SKM-1 (cell line): Measurements from ENCODE around the gene GRIN3B.

Experiments used
- DNase-seq: peaks from one replicate; lab custom pipeline; 2025; ENCODE audit not compliant: unreplicated experiment; lab: John Stamatoyannopoulos, UW

The GRIN3B gene

DNA sequence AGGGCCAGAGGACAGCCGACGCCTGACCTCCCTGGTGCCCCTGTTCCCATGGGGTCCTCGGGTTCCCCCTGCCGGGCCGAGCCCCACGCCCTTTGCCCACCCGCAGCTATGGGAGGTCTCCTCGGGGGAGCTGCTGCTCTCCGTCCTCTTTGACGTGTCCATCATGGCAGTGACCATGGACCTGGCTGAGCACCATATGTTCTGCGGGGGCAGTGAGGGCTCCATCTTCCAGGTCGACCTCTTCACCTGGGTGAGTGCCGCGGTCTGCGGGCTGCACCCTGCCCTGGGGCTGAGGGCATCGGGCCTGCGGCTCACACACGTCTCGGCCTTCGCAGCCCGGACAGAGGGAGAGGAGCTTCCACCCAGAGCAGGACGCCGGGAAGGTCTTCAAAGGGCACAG lies 9.5 kb upstream of the GRIN3B start:
- DNase-seq, result no peak

DNA sequence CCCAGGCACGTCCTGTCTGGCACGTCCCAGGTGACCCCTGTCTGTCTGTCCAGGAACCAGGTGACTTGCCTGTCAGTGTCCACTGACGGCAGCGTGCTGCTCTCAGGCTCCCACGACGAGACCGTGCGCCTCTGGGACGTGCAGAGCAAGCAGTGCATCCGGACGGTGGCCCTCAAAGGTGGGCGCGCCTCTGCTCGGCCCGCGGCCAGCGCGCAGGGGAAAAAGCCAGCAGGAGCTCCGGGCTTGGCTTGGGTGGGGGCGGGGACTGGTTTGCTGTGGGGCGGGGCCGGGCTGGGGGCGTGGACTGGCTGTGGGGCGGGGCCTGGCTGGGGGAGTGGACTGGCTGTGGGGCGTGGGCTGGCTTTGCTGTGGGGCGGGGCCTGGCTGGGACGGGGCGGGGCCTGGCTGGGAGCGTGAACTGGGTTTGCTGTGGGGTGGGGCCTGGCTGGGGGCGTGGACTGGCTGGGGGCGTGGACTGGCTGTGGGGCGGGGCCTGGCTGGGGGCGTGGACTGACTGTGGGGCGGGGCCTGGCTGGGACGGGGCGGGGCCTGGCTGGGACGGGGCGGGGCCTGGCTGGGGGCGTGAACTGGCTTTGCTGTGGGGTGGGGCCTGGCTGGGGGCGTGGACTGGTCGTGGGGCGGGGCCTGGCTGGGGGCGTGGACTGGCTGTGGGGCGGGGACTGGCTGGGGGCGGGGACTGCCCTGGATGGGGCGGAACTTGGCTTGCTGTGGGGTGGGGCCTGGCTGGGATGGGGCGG lies 8.9 kb upstream of the GRIN3B start:
- DNase-seq, result peak; percentile 49

DNA sequence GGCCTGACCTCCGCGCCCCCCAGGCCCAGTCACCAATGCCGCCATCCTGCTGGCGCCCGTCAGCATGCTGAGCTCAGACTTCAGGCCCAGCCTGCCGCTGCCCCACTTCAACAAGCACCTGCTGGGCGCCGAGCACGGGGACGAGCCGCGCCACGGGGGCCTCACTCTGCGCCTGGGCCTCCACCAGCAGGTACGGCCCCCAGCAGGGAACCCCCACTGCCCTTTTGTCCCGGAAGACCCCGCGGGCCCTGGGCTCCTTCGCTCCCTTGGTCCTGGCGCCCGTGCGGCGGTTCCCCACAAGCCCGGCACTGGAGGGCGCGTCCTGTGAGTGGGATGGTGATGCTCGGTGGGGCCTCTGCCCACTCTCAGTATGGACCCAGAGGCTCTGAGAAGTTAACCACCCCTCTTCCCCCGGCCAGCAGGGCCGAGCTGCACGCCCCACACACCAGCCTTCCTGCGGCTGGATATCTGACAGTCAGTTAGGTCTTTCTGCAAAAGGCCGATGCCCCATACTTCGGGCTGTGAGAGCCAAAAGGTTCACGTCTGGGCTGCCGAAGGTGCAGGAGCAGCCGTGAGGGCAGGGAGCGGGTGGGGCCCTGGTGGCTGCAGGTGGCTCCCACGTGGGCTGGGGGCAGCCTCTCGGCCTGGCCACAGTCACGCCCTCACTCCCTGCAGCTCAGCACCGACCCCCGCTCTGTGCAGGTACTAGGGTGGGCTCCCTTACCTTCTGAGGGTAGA lies 8.1 kb upstream of the GRIN3B start:
- no peak for DNase-seq

DNA sequence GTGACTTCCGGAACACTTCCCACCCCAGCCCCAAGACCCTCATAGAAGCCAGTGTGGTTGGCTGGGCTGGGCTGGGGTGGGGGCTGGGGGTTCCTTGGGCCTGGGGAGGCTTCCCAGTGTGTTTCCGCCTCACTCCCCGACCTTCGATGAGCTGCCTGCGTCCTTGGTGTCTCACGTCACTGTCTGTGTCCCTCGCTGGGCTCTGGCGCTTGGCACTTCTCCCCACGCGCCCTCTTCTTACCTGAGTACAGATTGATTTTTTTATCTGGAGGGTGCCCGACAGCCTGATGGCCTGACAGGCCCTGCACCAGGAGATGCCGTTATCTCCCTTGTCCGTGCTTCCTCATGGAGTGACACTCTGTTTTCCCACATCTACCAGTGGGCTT lies 7.6 kb upstream of the GRIN3B start:
- no peak for DNase-seq

DNA sequence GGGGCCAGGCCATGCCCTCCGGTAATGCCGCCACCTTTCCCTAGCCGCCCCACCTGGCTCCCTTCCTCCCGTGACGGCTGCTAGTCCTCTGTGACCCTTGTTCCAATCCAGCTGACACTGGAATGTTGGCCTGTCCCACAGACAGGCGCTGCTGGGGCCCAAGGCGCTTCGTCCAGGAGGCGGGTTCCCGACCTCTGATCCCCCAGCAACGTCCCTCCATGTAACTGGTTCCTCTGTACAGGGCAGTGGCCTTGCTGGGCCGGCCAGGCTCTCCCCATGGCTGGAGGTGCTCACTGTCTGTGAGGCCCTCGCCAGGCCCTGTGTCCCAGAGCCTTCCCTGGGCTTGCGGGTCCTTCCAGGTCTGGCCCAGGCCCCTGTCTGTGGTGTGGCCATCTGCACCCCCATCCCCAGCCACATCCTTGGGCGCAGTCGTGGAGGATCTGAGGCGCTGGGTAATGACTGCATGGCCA lies 6.8 kb upstream of the GRIN3B start:
- DNase-seq, result no peak

DNA sequence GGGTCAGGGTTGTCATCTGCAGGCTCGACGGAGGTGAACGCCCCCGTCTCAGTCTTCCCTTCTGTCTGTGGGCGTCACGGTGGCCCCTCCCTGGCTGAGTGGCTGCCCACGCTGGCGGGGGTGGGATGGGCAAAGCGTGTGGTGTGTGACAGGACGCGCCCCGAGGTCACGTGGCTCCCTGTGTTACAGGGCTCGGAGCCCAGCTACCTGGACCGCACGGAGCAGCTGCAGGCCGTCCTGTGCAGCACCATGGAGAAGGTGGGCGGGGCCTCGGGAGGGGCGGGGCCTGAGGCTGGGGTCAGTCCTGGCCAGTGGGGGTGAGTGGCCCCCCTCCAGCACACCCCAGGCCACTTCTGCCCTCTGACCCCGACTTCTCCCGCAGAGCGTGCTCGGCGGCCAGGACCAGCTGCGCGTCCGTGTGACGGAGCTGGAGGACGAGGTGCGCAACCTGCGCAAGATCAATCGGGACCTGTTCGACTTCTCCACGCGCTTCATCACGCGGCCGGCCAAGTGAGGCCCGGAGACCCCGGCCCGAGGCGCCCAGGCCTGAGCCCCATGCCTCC lies 6.3 kb upstream of the GRIN3B start:
- DNase-seq, result no peak

DNA sequence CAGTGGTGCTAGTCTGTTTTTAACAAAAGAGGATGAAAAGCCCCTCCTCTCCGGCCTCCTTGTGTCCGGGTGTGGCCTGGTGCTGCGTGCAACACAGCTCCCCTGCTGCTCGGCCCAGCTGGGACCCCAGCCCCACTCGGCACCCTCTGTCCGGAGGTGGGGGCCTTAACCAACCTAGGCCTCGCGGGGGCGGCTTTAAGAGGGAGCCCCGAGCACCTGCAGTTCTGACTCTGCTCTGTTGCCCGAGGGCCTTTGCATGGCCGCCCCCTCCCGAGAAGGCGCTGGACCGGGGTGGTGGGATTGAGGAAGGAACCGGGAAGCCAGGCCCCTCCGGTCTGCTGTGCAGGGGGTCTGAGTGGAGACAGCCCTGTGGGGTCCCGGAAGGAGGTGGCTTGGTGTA lies 5.7 kb upstream of the GRIN3B start:
- no peak for DNase-seq

DNA sequence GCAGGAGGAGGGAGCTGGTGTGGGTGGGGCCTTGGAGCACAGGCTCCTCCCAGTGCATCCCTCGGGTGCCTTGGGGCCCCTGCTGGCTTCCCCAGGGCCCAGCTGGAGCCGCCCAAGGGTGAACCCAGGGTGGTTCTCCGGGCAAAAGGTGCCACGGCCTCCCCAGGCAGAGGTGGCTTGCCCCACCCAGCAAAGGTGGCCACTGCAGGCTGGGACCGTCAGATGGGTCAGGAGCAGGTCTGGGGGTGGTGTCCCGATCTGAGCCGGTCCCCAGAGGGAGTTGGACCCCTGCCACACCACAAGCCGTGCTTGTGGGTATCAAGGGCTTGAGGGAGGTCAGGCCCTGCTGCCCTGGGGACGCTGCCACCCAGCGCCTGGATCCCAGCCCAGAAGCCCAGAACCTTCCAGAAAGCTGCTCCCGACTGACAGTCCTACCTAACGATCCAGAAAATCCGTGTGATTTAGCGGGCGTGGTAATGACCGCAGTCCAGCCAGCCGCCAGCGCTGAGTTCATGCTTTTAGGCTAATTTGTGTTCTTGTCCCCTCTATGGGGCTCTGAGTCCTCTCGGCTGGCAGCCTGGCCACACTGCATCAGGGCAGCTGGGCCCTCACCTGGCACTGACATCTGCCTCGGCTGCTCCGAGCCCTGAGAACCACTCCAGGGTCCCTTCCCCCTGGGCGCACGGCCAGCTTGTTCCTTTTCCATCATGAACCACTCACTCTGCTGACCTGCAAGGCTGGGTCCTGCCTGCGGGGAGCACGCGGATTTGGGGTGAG lies 5.0 kb upstream of the GRIN3B start:
- DNase-seq, result no peak

DNA sequence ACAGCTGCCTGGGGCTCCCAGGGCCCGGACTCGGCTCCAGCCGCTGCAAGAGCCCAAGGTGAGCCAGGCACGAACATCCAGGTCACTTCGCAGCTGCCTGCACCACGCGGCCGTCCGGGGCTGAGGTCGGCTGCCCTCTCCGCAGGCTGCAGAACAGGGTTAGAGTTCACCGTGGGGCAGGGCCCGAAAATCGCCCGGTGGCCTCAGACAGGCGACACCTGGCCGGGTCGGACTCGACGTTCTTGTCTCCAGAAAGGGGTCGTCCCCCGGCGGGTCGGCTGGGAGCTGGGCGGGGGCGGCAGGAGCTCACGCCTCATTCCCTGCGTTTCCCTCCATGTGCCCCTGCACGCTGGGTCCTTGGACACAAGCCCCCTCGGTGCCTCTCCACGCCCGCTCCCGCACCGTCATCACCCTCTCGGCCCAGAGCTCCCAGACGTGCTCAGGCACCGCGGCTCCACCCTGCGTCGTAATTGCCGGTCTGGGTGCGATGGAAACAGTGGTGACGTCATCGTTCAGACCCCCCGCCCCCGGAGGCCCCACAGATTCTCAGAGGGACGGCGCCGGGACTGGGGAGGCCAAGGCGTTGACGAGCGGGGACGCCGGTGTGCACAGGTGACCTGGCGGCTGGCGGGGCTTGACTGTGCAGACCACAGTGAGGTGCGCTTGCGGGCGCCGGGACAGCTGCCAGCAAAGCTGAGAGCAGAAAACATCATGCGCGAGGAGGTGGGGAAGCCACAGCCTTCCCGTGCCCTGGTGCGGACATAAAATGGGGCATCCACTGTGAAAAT lies 4.0 kb upstream of the GRIN3B start:
- DNase-seq, result no peak

DNA sequence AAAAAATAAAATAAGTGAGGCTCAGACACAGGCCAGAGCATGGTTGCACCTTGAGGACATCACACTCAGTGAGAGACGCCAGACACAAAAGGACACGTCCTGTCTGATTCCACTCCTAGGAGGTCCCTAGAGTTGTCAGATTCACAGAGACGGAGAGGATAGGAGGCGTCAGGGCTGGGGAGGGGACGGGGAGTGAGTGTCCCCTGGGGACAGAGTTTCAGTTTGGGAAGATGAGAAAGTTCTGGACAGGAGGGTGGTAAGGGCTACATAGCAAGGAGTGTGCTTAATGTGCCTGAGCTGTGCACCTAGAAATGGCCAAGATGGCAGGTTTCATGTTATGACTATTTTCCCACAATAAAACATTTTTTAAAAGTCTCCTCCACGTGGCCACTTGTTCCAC lies 2.2 kb upstream of the GRIN3B start:
- no peak for DNase-seq

DNA sequence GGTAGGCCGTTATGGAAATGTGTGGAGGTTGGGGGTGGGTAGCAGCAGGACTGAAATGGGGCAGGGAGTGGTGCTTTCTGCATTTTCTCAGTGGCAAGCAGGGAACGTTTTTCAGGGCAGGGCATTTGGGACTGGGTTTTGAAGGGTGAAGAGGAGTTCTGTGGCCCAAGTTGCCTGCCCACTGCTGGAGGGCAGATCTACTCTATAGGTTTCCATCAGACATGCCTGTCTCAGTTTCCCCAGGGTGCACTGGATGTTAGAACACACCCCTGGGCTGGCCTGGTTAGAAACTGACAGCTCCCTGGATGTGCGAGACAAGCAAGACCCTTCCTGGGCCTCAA lies 870 bp upstream of the GRIN3B start:
- no peak for DNase-seq

DNA sequence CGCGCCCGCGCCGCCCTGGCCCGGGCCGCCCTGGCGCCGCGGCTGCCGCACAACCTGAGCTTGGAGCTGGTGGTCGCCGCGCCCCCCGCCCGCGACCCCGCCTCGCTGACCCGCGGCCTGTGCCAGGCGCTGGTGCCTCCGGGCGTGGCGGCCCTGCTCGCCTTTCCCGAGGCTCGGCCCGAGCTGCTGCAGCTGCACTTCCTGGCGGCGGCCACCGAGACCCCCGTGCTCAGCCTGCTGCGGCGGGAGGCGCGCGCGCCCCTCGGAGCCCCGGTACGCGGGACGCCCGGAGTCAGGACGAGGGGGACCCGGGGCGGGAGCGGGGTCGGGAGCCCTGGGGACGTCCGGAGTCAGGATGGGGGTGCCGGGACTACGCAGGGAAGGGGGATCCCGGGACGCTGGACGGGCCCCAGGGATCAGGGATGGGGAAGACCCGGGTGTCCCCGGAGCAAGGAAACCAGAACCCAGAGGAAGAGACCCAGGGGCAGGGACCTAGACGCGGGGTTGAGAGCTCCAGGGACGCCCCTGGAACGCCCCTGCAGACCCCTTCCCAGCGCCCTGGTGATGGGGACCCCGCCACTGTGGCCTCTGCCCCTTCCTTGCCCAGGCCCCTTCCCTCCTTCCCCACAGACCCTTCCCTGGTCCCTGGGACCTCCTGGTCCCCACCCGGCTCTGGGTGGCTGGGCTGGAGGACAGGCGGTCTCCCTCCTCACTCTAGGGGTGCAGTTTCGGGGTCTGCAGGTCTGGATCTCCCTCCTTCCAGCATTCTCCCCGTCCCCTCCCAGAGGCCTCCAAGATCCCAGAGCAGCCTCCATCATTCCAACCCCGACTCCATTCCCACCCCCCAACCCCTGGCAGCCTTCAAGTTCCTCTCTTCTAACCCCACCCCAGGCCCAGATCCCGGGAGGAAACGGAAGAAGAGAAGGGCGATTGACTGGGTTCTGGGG lies 645 bp downstream of the GRIN3B start:
- no peak for DNase-seq

DNA sequence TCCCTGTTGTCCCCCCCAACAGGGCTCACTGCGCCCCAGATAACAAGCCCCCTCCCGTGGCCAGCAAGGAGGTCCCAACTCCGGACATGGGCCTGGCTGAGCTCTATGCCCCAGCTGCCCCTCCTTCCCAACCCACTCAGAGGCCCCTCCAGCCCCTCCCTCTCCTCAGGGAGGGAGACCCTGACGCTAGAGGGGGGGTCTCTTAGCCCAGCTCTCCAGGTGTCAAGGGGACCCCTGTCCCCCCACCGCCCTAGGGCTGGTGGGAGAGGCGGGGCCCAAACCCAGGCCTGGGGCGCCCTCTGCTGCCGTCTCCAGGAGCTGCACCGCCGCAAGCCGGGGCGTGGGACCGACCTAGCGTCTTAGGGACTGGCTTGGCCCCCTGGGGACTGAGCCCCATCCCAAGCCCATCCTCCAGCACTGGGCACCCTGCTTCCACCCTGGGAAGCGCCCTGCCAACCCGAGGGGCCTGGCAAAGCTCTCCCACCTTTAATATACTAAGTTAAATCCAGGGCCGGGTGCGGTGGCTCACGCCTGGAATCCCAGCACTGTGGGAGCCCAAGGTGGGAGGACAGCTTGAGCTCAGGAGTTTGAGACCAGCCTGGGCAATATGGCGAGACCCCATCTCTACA lies 1.4 kb downstream of the GRIN3B start:
- DNase-seq, result peak; percentile 17

DNA sequence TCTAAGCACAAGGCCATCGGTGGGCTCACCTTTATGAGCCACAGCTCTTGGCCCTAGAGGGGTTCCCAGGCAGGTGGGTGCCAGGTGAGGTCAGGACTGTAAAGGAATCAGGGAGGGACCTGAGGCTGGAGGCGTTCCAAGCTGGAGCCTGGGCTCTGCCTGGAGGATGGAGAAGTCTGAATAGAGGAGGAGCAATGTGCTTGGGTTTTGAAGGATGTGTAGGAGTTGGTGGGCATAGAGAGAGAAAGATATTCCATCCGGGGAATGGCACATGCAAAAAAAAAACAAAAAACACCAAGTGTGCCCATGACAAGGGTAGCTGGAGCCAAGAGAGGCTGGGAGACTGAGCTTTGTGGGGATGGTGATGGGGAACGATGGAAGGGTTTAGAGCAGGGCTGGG lies 2.4 kb downstream of the GRIN3B start:
- DNase-seq, result no peak

DNA sequence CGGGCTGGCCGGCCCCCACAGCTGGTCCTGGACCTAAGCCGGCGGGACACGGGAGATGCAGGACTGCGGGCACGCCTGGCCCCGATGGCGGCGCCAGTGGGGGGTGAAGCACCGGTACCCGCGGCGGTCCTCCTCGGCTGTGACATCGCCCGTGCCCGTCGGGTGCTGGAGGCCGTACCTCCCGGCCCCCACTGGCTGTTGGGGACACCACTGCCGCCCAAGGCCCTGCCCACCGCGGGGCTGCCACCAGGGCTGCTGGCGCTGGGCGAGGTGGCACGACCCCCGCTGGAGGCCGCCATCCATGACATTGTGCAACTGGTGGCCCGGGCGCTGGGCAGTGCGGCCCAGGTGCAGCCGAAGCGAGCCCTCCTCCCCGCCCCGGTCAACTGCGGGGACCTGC lies 3.1 kb downstream of the GRIN3B start:
- no peak for DNase-seq

DNA sequence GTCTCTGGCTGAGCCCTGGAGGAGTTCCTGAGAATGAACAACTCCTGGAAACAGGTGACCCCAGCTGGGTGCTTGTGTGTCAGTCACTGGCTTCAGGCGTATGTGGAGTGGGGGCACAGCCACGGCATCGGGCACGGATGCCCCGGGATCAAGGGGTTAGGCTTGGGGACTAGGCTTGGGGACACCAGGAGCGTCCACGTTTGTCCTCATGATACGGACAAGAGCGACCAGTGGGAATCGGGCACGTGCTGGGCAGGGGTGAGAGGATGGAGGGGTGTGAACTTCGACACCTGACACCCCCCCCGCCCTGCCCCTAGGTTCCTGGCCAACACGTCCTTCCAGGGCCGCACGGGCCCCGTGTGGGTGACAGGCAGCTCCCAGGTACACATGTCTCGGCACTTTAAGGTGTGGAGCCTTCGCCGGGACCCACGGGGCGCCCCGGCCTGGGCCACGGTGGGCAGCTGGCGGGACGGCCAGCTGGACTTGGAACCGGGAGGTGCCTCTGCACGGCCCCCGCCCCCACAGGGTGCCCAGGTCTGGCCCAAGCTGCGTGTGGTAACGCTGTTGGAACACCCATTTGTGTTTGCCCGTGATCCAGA lies 4.1 kb downstream of the GRIN3B start:
- DNase-seq, result no peak

DNA sequence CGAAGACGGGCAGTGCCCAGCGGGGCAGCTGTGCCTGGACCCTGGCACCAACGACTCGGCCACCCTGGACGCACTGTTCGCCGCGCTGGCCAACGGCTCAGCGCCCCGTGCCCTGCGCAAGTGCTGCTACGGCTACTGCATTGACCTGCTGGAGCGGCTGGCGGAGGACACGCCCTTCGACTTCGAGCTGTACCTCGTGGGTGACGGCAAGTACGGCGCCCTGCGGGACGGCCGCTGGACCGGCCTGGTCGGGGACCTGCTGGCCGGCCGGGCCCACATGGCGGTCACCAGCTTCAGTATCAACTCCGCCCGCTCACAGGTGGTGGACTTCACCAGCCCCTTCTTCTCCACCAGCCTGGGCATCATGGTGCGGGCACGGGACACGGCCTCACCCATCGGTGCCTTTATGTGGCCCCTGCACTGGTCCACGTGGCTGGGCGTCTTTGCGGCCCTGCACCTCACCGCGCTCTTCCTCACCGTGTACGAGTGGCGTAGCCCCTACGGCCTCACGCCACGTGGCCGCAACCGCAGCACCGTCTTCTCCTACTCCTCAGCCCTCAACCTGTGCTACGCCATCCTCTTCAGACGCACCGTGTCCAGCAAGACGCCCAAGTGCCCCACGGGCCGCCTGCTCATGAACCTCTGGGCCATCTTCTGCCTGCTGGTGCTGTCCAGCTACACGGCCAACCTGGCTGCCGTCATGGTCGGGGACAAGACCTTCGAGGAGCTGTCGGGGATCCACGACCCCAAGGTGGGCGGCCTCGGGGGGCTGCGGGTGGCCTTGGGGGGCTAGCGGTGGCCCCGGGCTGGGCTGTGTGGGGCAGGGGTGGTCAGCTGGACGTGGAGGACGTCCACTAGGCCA lies 4.8 kb downstream of the GRIN3B start:
- no peak for DNase-seq
